Glomerular visceral epithelial cell (primary cell): Measurements from ENCODE around the gene JCHAIN.

Experiments used
- DNase-seq: peaks from one replicate; pipeline ENCODE4 v3.0.0-alpha.2; 2016; ENCODE audit errors: extremely low spot score

Gene JCHAIN

DNA sequence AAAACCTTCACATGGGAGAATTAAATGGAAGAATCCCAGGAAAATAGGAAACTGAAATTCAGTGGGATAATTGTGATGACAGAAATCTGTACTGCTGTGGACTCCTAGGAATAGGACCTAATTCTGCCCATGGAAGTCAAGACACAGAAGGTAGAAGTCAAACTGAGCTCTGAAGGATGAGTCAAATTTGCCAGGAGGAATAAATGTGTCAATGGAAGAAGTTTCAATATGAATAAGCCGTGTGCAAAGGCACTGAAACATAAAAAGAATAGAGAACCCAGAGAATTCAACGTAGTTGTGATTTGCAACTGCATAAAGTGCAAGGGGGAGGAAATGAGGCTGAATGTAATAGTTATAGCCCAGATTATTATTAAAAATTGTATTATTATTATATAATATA, 26.1 kb downstream of the JCHAIN start:
- no peak for DNase-seq

DNA sequence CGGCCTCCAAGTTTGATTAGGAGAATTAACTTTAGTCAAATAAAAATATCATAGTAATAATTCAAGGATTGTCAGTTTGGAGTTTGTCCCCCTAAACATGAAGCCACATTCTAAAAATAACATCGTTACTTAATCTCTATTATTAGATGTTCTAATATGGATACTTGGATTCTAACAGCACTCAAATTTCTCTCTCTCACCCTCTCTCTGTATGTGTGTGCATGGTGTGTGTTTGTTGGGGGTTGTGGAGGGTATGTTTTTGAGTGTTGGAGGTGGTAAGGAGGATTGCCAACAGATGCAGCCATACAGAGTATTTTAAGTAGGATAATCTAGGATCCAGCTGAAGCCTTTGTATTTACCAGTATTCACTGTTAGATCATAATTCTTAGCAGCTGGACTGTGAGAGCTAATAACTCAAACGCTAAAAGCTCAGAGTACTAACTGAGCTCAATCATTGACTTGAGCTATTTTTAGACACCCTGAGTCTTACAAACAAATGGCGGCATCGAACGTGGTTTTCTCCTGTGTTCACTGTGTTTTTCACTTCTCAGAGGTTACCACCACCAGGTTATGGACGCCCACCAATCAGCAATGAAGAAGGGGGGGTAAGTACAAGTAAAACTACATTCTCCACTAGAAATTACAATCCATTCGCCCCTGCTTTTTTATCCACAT, 28.9 kb downstream of the JCHAIN start:
- peak; percentile 42 for DNase-seq

DNA sequence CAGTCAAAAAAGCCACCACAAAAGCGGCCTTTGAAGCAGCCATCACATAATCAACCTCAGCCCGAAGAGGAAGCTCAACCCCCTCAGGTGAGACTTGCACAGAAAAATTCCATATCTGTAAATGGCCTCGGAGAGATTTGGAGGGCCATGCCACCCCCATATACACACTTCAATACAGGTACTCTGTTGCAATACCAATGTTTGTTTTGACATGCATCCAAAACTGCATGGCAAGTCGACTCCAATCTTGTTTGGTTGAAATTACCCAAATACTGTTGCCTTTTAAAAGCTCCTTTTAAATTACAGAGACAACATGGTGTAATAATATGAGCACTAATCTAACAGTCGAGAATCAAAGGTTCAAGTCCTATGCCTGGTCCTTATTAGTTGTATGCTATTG, 31.8 kb downstream of the JCHAIN start:
- no peak for DNase-seq

DNA sequence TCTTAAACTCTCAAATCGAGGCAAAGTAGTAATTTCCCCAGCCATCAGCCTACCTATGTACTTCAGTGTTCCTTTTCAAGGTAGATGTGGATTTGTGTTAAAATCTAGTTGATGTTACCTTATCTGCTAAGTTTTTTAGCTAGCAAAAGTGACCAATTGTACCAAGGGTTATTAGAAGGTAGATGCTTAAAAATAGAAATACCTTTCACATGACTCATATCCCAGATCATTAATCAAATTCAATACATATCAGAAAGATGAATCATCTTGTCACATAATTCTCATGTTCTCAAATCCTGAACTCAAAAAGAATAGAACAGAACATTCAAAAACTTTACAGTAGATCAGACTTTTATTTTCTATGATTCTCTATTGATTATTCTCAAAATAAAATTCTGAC, 34.3 kb downstream of the JCHAIN start:
- DNase-seq, result peak; percentile 40

DNA sequence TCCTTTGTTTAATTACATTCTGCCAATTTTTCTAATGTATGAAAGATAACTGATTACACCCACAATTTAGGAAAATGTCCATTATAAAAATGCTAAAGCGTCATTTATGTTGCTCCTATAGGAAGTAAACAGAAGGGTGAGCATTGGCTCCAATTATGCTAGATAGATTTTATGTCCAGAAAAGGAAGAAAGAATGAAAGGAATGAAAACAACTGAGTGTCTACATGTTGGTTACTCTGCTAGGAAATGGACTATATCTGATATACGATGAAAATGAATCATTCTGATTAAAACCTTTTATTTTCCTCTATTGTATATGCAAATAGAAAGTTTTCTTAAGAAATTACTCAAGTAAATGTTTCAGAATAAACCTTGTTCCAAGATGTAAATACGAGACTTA, 36.1 kb downstream of the JCHAIN start:
- DNase-seq, result no peak

DNA sequence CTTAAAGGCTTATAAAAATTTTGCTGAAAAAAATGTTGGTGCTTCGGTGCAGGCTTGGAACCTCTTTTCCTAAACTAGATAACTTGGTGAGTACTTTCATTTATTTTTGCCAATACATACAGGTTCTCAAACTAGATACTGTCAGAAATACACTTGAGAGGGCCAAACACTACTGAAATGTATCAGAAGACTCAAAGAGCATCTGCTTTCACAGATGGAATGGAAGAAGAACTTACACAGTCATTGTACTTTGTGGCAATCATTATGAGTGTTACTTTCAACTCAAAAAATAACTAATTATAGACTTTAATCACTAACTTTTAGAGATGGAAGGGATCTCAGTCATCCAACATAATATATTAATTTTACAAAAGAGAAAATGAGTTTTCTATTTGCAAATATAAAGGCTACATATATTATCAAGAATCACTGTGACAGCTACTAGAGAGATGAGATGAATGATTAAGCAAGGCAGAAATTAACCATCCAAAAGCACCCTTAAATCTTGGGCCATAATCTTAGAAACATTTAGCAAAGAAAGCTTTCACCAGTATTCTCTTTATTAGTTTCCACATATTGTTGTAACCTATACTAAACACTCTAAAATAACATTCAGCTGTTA, 36.7 kb downstream of the JCHAIN start:
- no peak for DNase-seq

DNA sequence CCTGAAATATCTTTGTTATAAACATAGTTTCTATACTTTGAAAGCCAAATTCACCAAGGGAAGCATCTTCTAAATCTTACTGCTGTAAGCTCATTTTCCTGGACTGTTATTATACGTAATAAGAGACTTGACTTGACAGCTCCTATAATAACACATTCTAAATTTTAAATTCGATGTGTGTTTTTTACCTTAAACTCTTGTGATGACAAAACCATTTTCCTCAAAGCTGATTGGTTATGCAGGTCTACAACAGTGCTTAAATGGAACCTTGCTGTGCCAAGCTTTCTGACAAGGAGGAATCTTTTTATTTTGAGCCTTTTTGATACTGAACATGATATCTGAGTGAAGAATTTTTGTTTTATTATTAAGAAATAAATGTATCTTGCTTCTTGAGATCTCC, 37.9 kb downstream of the JCHAIN start, which contains the start of gene ENAM:
Gene ENAM, plus strand, starts transcription at position 301 of the 400 bp plus-strand sequence. CDS start 757 bp downstream, outside the sequence.
- no peak for DNase-seq

DNA sequence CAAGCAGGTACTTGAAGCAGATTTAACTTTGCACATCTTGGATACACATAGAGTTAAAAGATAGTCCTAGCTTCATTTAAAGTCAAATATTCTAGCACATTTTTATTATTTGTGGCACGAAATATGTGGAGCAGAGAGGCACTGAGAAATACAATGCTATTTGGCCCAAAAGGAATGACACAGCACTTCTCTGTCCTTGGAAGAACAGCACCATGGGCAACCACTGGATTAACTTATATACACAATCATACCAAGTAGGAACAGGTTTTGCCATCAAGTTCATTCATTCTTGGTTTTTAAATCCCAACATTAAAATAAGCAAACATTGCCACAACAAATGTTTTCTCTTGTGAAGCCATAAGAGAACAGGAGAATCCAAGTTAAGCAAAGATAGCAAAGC, 38.7 kb downstream of the JCHAIN start:
- DNase-seq, result no peak

DNA sequence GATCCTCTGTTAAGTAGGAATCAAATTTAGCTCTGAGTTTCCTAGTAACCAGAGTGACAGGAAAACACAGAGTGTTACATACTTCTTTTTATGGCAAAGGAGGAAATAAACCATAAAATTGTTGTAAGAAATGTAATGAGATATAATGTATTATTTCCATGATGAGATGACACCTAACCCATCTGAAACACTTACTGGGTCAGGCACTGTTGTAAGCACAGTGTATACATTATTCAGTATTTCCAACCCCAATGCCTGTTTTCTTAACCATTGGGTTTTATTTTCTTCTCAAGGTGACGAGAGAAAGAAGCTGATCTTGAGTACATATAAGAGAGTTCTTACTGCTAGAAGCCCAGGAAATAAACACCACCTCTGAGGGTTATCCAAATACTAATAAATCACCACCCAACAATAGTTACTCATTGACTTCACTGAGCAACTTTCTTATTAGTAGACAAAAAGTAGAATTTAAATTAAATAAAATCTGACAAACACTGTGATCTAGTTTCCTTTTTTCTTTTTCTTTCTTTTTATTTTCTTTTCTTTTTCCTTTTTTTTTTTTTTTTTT, 42.0 kb downstream of the JCHAIN start:
- DNase-seq, result no peak

DNA sequence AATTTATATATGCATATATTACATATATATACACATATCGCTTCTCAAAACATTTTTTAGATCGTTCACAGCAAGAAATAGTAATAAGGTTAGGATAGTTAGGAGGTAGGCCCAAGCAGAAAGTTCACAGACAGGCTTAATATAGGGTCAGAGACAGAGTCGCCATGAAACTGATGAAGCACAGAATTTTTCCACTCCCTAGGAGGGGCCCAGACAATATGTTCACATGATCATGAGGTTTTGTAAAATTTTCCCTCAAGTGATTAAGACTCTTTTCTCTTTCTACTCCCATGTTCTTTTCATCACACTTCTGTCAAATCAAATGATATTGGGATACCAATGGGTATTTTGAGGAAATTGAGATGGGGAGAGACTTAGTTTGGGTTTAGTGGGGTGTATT, 43.0 kb downstream of the JCHAIN start:
- no peak for DNase-seq

DNA sequence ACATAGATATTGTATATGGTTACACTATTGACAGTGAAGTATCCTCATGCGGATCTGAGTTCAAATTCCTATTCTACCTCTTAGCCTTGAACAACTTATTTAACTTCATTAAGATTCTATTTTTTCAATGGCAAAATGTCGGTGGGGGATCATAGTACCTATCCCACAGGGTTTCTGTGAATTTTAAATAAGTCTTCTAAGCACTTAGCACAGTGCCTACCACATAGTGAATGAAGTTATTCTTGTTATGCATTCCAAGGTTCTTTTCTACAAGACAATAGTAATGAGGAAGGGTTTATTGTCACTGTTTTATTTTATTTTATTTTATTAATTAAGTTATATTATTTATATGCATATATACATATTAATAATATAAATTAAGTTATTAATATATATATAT, 46.5 kb downstream of the JCHAIN start:
- DNase-seq, result no peak

DNA sequence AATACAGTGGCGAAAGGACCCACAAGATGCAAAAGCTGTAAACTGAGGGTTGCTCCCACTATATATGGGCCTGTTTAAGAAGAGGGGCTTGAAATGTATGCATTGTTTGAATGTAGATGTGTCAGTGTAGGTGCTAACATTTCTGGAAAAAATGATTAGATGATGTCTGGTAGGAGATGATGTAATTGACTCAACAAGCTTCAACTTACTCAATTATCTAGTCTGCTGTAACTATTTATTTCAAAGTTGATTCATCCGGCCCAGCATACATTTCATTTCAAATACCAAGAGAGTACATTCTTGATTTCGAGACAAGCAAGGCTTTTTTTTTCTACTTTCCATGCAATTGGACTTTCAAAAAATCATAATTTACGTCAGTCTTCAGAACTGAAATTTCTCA, 47.0 kb downstream of the JCHAIN start:
- no peak for DNase-seq

DNA sequence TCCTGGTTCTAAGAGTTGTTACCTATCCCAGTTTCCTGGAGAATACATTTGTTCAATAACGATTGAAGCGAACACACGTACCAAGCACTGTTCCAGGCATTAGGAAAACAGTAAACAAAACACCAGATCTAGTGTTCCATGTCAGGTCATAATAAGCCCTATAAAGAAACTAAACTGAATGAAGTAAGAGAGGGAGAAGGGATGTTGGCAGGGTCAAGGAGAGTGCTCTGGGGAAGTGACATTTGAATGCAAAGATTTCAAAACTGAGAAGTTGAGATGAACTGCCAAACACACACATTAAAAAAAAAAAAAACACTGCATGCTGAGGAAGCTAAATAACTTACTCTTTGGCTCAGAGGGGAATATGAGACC, 52.1 kb downstream of the JCHAIN start:
- no peak for DNase-seq

DNA sequence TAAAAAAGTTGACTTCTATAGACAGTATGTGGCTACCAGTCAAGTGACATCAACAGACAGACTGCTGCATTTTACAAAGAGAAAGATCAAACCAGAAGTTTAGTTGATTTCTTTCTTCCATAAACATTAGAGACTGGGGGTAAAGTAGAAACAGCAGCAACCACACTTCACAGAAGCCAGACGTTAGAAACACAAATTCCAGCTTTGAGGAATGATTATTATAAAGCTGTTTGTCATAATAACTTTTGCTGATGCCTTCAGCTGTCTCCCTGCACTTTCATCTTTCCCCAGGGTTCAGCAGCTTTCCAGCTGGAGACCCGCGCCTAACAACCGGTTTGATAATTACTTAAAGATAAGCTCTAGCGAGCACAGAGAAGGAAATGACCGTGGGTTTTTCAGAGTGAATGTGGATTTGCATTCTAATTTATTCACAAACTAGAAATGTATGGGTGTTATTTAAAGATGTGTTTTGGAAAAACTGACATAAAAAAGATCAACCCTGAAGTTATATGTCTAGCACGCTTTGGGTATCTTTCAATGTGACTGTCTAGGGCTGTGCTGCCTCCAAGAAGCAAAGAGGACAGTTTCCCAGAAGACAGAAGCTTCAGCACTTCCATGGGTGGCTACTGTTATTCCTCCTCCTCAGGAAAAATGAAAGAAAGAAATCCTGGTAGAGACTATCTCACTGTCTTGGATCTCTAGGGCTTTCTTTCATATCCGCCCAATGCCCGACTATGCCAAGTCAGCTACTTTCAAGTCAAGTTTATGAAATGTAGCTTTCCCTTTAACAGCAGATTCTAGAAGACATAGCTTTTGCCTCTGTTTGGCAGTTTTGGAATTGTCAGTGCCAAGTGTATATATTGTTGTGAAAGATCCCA, 52.8 kb downstream of the JCHAIN start:
- DNase-seq, result peak; percentile 25

DNA sequence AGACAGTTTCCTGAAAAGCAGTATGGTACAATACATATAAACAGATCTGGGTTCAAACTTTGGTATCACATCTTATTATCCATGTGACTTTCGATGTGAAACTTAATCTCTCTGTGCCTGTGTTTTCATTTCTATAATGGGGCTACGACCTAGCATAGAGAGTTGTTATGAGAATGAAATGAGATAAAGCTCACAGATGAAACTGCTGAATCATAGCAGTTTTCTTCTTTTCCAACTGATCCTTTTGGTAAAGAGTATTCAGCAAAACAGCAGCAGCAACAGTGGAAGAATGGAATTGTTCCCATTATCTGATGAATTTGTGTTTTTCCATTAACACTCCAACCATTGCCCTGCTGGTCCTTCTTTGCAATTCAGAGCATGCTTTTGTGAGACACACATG, 58.0 kb downstream of the JCHAIN start:
- DNase-seq, result no peak

DNA sequence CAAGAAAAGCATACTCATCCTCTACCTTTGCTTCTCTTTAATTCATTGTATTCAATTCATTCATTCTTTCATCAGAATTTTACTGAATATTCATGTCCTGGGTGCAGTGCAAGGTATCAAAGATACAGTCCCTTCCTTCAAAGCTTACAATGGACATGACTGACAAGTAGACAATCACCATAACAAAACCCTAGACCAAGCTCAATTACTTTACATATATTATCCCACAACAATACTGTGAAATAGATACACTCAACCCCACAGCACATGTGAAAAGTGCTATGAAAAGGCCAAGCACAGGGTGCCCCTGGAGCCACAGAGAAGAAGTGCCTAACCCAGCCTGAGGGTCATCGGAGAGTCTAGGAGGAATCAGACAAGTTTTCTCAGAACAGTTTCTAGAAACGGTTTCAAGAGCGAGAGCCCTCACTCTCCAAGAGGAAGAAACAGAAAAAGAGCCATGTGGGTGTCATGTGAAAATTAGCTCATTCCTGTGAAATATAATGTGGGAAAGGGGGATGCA, 58.9 kb downstream of the JCHAIN start:
- no peak for DNase-seq

DNA sequence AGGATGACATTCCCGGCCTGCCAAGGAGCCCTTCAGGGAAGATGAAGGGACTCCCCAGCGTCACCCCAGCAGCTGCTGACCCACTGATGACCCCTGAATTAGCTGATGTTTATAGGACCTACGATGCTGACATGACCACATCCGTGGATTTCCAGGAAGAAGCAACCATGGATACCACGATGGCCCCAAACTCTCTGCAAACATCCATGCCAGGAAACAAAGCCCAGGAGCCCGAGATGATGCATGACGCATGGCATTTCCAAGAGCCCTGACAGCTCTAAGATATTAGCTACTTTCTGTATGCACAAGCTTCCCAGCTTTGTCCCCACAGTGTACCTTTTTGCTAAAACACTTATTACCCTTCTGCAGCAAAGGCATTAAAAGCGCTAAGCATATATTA, 59.8 kb downstream of the JCHAIN start:
- DNase-seq, result no peak
